ENCODE measurements around the gene FKBP7.
"Not testable (repeated sequence)": the region's sequence is repeated elsewhere in the genome, so short reads cannot be mapped to it uniquely, and the experiment has no call there.

GRCh38 chr2:178525460-178525859 is 47.1 kb upstream of the FKBP7 start:
- TF ChIP-seq, protein P1, sequence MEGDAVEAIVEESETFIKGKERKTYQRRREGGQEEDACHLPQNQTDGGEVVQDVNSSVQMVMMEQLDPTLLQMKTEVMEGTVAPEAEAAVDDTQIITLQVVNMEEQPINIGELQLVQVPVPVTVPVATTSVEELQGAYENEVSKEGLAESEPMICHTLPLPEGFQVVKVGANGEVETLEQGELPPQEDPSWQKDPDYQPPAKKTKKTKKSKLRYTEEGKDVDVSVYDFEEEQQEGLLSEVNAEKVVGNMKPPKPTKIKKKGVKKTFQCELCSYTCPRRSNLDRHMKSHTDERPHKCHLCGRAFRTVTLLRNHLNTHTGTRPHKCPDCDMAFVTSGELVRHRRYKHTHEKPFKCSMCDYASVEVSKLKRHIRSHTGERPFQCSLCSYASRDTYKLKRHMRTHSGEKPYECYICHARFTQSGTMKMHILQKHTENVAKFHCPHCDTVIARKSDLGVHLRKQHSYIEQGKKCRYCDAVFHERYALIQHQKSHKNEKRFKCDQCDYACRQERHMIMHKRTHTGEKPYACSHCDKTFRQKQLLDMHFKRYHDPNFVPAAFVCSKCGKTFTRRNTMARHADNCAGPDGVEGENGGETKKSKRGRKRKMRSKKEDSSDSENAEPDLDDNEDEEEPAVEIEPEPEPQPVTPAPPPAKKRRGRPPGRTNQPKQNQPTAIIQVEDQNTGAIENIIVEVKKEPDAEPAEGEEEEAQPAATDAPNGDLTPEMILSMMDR (IDR thresholded peaks at IDR 0.05; ENCODE audit: insufficient read depth, low read length, poor library complexity, severe bottlenecking): not testable (repeated sequence)
- not testable (repeated sequence) for TF ChIP-seq EZH2phosphoT487 (conservative IDR thresholded peaks at IDR 0.05; ENCODE audit: low read length)

All from SU-DHL-6 (cell line).